ENCODE measurements around the gene MAP4K2.

Gene MAP4K2

DNA sequence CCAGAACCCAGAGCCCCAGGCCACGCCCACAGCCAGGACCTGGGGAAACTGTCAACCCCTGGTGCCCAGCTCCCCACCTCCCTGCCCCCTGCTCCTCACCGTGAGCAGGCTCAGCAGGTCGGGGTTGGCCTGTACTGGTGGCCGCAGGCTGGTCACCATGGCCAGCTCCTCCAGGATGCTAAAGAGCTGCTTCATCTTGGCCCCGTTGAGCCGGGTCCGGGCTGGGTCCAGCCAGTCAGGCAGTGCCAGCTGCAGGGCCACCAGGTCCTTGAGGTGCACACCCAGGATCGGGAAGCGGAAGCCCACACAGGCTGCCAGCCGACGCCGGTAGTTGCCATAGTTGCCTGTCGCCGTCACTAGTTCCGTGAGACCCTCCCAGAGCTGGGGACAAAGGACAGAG is 66.4 kb downstream of the MAP4K2 start:
- DNase-seq (ENCODE audit: low read depth): no peak

DNA sequence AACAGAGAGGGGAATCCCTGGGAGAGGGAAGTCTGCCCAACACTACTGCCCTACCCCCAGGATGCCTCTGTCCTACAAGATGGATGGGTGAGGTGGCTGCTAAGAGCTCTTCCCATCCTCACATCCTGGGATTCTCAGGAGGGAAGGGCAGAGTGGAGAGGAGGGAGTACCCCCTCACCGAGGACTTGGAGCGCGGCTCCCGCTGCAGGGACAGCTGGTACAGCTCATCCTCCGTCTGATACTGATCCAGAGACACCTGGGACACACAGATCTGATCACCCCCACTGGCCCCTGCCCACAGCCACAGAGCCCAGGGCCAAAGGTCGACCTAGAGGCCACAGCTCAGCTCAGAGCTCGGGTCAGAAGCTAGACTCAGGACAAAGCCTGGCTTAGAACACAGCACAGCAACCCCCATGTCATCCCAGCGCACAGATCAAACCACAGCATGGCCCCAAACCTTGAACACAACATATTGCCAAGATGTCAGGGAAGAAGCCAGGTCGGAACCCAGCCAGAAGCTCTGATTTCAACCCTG is 67.2 kb downstream of the MAP4K2 start:
- no peak for DNase-seq (ENCODE audit: low read depth)
